ENCODE measurements around the gene COPS7A. TPM values are rescaled to one million over a fixed set of nuclear protein-coding genes. Genes with fewer than 3 reads are reported as not detected.

Gene COPS7A
- total and polyA plus RNA-seq, 9 of the 15 experiments (the other 6 are each of a cell fraction or from before 2014, with no cell fraction given) = 12.7 to 36.0 (median 24.3) TPM

GRCh38 chr12:6778574-6779550 is 55.0 kb downstream of the COPS7A start (continued):
- no peak for TF ChIP-seq ZNF398 (CRISPR knock-in tag; IDR thresholded peaks at IDR 0.05)
- TF ChIP-seq STAT5B (CRISPR knock-in tag; IDR thresholded peaks at IDR 0.05) = no peak
- no peak for TF ChIP-seq TAF9B (IDR thresholded peaks at IDR 0.05; ENCODE audit: partially characterized antibody)
- TF ChIP-seq HINFP (tag; conservative IDR thresholded peaks at IDR 0.05; ENCODE audit: low read depth) = no peak
- no peak for TF ChIP-seq MLX (CRISPR knock-in tag; conservative IDR thresholded peaks at IDR 0.05)
- TF ChIP-seq ZEB2 (IDR thresholded peaks at IDR 0.05) = peak; percentile 28; the same call in 1 of the 2 replicates
- no peak for TF ChIP-seq NELFE (IDR thresholded peaks at IDR 0.05; ENCODE audit: insufficient read depth, insufficient read length)
- no peak for TF ChIP-seq HMGXB4 (CRISPR knock-in tag; IDR thresholded peaks at IDR 0.05)
- no peak for TF ChIP-seq ZBTB49 (CRISPR knock-in tag; IDR thresholded peaks at IDR 0.05; ENCODE audit: borderline replicate concordance)
- no peak for TF ChIP-seq ZNF347 (CRISPR knock-in tag; IDR thresholded peaks at IDR 0.05; ENCODE audit: low read depth)
- TF ChIP-seq ELF4 (CRISPR knock-in tag; IDR thresholded peaks at IDR 0.05) = no peak
- peak; percentile 82 for TF ChIP-seq CXXC5 (CRISPR knock-in tag; IDR thresholded peaks at IDR 0.05)
- no peak for TF ChIP-seq ZNF431 (CRISPR knock-in tag; IDR thresholded peaks at IDR 0.05)
- peak; percentile 55; the same call in 1 of the 2 replicates for TF ChIP-seq KLF16 (IDR thresholded peaks at IDR 0.05)
- TF ChIP-seq FOXO4 (CRISPR knock-in tag; IDR thresholded peaks at IDR 0.05) = no peak
- TF ChIP-seq ZNF316 (IDR thresholded peaks at IDR 0.05) = no peak

Measured in K562 (cell line).